Measurements from ENCODE around the gene INAFM1.
"Not testable (repeated sequence)": the region's sequence is repeated elsewhere in the genome, so short reads cannot be mapped to it uniquely, and the experiment has no call there.

Gene INAFM1

GRCh38 chr19:47268028-47268427 lies 6.7 kb upstream of the INAFM1 start:
- DNase-seq (ENCODE audit: low spot score) = no peak

DNA sequence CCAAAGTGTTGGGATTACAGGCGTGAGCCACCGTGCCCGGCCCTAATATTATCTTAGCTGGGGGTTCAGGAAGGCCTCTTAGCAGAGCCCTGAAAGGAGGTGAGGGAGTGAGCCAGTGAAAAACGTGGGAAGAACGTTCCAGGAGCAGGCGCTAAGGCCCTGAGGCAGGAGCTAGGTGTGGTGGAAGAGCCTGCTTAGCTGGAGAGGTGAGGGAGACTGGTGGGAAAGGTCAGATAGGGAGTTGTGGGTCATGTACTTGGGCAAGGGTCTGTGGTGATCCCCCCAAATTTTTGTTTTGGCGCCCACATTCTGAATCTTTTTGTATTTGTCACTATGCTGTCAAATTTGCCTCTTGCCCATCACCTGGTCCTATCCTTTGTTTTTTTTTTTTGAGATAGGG lies 5.1 kb upstream of the INAFM1 start:
- no peak for DNase-seq (ENCODE audit: low spot score)

- DNase-seq (ENCODE audit: low spot score) = no peak
Measured at GRCh38 chr19:47270408-47270807, 4.3 kb upstream of the INAFM1 start.

DNA sequence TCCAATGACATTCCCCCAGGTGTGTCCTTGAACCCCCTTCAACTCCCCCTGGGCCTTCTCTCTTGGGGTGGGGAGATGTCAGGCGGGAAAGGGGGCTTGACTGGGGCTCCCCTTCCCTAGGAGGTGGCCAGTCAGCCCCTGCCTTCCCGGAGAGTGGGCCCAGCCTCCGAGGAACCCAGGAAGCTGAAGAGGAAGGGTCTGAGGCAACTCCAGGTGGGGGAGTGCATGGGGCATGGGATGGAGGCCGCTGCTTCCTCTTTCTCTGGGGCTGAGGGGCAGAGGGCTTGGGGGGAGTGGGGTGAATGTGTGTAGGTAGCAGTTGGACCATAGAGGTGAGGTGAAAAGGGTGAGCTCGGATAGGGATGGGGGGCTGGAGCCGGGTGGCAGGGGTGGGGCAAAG lies 2.7 kb upstream of the INAFM1 start:
- no peak for DNase-seq (ENCODE audit: low spot score)

GRCh38 chr19:47272448-47273312 lies 2.0 kb upstream of the INAFM1 start:
- peak; percentile 82 for DNase-seq (ENCODE audit: low spot score)

GRCh38 chr19:47273313-47274070 lies 1.2 kb upstream of the INAFM1 start:
- peak; percentile 96 for DNase-seq (ENCODE audit: low spot score)

DNA sequence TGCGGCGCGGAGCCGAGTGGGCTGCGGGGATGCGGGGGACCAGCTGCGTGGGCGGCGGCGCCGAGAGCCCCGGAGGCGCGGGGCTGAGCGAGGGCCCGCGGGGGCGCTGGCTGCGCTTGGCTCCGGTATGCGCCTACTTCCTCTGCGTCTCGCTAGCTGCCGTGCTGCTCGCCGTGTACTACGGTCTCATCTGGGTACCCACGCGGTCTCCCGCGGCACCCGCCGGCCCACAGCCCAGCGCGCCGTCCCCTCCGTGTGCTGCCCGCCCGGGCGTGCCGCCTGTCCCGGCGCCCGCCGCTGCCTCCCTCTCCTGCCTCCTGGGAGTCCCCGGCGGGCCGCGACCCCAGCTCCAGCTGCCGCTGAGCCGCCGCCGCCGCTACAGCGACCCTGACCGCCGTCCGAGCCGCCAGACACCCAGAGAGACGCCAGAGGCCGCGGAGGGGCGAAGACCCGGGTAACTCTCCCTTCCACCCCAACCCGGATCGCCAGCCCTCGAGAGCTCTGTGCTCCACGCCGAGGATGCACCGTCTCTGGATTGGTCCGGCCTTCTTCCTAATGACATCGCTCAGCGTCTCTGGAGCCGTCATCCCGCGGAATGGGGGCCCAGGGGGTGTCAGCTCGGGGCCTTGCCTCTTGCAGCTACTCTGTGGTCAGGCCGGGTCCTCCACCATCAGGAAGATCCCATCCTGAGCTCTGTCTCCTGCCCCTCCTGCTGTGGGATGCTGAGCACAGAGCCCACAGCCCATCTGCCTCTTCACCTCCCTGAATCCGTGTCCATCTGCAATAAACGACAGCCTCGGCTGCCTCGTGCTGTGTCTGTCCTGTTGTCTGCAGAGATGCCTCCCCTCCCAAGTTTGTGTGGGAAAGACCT lies 441 bp downstream of the INAFM1 start:
- no peak for DNase-seq (ENCODE audit: low spot score)

GRCh38 chr19:47275791-47276461 lies 1.2 kb downstream of the INAFM1 start:
- no peak for DNase-seq (ENCODE audit: low spot score)

- DNase-seq (ENCODE audit: low spot score) = not testable (repeated sequence)
Measured at GRCh38 chr19:47276513-47276912, 1.8 kb downstream of the INAFM1 start.

GRCh38 chr19:47280183-47280797 lies 5.6 kb downstream of the INAFM1 start:
- DNase-seq (ENCODE audit: low spot score) = no peak

DNA sequence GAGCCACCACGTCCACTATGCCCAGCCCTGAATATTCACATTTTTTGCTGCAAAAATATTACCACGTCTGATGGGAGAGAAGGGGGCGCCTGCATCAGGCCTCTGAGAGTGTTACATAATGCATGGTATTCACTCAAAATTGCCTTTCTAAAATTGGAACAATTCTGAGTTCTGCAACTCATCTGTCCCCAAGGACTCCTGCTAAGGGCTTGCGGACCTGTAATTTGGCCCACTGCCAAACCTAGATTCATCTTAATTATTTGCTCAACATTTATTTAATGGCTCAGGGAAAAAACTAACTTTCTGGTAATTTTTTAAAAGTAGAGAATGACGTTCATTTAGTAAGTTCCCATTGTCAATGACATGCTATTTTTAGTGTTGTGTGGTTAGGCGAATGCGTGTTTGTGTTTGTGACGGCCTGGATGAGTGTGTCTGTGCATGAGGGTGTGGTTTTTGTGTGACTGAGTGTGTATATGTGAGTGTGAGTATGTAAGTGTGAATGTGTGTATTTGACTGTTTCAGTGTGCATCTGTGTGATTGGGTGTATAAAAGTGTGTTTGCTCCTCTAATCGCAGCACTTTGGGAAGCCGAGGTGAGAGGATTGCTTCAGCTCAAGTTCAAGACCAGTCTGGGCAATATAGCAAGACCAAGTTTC lies 8.8 kb downstream of the INAFM1 start:
- no peak for DNase-seq (ENCODE audit: low spot score)

DNA sequence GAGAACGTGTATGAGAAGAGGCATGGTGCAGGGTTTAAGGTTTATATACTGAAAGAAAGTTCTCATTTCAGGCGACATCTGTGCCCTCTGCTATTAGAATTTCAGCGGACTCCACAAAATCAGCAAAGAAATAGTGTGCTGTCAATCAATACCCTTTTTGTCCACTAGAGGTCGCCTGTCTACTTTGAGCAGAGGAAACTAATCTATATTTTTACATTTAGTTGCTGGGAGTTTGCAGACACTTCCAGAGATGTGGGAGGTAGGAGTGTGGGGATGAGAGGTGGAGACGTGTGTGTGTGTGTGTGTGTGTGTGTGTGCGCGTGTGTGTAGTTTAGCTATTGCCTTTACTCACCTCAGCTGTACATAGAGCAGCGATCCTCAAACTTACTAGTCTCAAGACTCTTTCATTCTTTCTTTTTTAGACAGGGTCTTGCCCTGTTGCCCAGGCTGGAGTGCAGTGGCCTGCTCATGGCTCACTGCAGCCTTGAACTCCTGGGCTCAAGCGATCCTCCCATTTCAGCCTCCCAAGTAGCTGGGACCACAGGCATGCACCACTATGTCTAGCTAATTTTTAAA lies 9.7 kb downstream of the INAFM1 start:
- peak; percentile 67 for DNase-seq (ENCODE audit: low spot score)

- peak; percentile 82 for DNase-seq (ENCODE audit: low spot score)
Measured at GRCh38 chr19:47296036-47296435, 21.4 kb downstream of the INAFM1 start.

DNA sequence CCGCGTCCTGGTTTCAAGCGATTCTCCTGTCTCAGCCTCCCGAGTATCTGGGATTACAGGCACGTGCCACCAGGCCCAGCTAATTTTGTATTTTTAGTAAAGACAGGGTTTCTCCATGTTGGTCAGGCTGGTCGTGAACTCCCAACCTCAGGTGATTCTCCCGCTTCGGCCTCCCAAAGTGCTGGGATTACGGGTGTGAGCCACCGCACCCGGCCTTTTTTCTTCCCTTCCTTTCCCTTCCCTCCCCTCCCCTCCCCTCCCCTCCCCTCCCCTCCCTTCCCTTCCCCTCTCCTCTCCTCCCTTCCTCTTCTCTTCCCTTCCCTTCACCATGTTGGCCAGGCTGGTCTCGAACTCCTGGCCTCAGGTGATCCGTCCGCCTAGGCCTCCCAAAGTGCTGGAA lies 26.2 kb downstream of the INAFM1 start:
- not testable (repeated sequence) for DNase-seq (ENCODE audit: low spot score)

DNA sequence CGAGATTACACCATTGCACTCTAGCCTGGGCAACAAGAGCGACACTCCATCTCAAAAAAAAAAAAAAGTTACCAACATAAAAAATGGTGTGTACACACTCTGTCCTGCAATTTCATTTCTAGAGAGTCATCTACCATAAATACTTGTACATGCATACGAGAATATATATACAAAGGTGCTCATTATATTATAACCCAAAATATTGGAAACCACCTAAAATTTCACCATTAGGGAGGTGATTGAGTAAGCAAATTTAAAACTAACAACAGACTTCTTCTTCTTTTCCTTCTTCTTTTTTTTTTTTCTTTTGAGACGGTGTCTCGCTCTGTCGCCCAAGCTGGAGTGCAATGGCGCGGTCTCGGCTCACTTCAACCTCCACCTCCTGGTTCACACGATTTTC lies 27.6 kb downstream of the INAFM1 start:
- DNase-seq (ENCODE audit: low spot score) = no peak

DNA sequence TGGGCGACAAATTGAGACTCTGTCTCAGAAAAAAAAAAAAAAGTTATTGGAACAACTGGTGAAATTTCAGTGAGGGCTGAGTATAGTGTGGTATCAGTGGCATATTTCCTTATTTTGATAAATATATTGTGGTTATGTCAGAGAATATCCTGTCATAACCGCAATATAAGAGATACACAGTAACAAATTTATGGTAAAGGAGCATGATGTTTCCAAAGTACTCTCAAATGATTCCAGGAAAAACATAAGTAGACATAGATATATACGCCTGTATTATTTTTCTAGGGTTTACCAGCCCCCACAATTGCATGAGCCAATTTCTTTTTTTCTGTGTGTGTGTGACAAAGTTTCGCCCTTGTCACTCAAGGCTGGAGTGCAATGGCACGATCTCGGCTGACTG lies 29.3 kb downstream of the INAFM1 start:
- no peak for DNase-seq (ENCODE audit: low spot score)

GRCh38 chr19:47305309-47305751 lies 30.6 kb downstream of the INAFM1 start:
- peak; percentile 90 for DNase-seq (ENCODE audit: low spot score)

DNA sequence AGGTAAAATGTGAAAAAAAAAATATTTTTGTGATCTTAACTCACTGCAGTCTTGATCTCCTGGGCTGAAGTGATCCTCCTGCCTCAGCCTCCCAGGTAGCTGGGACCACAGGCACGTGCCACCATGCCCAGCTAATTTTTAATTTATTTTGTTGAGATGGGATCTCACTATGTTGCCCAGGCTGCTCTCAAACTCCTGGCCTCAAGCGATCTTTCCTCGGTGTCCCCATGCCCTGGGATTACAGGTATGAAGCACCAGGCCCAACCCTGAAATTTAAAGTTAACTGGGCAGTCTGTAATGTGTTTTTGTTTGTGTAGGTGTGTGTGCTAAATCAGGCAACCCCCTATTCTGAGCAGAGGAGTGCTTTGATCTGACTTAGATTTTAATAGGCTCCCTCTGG lies 31.6 kb downstream of the INAFM1 start:
- no peak for DNase-seq (ENCODE audit: low spot score)

- no peak for DNase-seq (ENCODE audit: low spot score)
Measured at GRCh38 chr19:47309038-47309437, 34.4 kb downstream of the INAFM1 start.

GRCh38 chr19:47309608-47310007 lies 34.9 kb downstream of the INAFM1 start, which contains the start of gene C5AR1:
Gene C5AR1 (plus strand): TSS chr19:47309861. CDS start chr19:47309896, 35 bp downstream.
- no peak for DNase-seq (ENCODE audit: low spot score)

Measured in RKO (cell line).